Esophagus squamous epithelium (tissue), 5 donors: ENCODE data around the gene SLAMF7. TPM values are rescaled to one million over a fixed set of nuclear protein-coding genes. Genes with fewer than 3 reads are reported as not detected.

Experiments used
- DNase-seq: peaks from one replicate; lab custom pipeline; 2025; lab: John Stamatoyannopoulos, UW
- H3K27ac ChIP-seq, 4 donors: fragments of 200-600 bp; sonication (generic); one replicate each; pipeline ENCODE4 v1.5.1; 2016 to 2019; ENCODE audit warnings: mild to moderate bottlenecking in 1 of 4
- H3K27me3 ChIP-seq, 4 donors: fragments of 200-600 bp; sonication (generic); 1 replicate in 3 of 4; 2 replicates in 1 of 4; pipeline versions ENCODE4 v1.5.1 to v1.6.0; 2017 to 2021; ENCODE audit warnings: antibody characterized with exemption in 1 of 4
- H3K36me3 ChIP-seq, 3 donors: fragments of 200-600 bp; sonication (generic); one replicate each; pipeline ENCODE4 v1.5.1; 2016 to 2019
- H3K4me1 ChIP-seq, 3 donors: fragments of 200-600 bp; sonication (generic); one replicate each; pipeline ENCODE4 v1.5.1; 2017 to 2019
- H3K4me3 ChIP-seq, 4 donors: fragments of 200-600 bp; sonication (generic); 1 replicate in 3 of 4; 2 replicates in 1 of 4; pipeline ENCODE4 v1.5.1; 2016 to 2019; ENCODE audit warnings: mild to moderate bottlenecking in 2 of 4, moderate library complexity in 1 of 4
- H3K9me3 ChIP-seq, 3 donors: fragments of 200-600 bp; sonication (generic); one replicate each; pipeline ENCODE4 v1.5.1; 2016 to 2019
- POLR2A ChIP-seq, 4 donors: fragments of 450-650 bp; IDR thresholded peaks; one replicate each; pipeline ENCODE4 v1.6.1; 2017; ENCODE audit warnings: antibody characterized with exemption in 4 of 4, mild to moderate bottlenecking in 4 of 4, moderate library complexity in 3 of 4
- WGBS, 2 donors: methylation state at CpG; one replicate each; pipeline ENCODE4 v1.1.5; 2018; 5-methylcytosine and 5-hydroxymethylcytosine counted together
- intact Hi-C: fragments of 100-400 bp; cut with DNase I; formaldehyde crosslinking; loops from one replicate; pipeline ENCODE4 v1.15.0; 2022
- total RNA-seq, 4 donors: library from RNA; depleted of rRNA; stranded (reverse); fragments of >200 nt; gene quantifications; one replicate each; pipeline ENCODE4 v1.1.0, GENCODE V29; 2016
- TF ChIP-seq, protein P1 (sequence below), 6 experiments: fragments of 450-650 bp in 4 of 6; fragments of 200-600 bp in 2 of 6; sonication (generic) in 2 of 6; IDR thresholded peaks; one replicate each; pipeline ENCODE4 v1.5.1; 2016 to 2019; ENCODE audit warnings: antibody characterized with exemption in 6 of 6, mild to moderate bottlenecking in 4 of 6, moderate library complexity in 4 of 6
- donor health status: DM: yes; HTN: yes; CAD: no.

The SLAMF7 gene
- total RNA-seq, 4 donors from 2014 or later = 1.8 to 3.2 (median 2.3) TPM

DNA sequence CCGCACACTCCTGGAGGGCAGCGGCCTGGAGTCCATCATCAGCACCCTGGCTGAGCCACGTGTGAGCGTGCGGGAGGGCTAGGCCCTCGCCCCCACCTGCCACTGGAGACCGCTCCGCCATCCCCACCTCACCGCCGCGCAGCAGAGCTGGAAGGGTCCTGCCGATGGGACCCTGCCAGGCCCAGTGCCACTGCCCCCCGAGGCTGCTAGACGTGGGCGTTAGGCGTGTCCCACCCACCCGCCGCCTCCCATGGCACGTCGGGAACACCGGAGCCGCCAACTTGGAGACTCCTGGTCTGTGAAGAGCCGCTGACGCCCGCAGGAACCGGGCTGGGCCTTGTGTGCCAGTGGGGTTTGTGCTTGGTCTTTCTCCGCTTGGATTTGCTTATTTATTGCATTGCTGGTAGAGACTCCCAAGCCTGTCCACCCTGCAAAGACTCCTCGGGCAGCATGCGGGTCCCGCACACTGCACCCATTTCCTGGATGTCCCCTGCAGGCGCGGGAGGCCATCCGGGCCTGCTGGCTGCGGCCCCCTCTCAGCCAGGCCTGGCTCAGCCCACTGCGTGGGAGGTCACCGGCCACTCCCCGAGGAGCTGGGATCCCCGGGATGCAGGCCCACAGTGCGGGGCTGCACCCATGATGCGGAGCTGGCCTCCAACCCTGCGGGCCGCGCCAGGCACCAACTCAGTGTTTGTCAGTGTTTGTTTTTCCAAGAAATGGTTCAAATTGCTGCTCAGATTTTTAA, 63.0 kb downstream of the SLAMF7 start:
- intact Hi-C loops = no loop called here
- Histone ChIP-seq H3K27me3 (no peaks in the 10 kb centered on the region), H3K4me1 (no peaks in the 10 kb centered on the region), H3K36me3 (no peaks in the 10 kb centered on the region), H3K27ac (no peak overlapping the region), H3K4me3 (no peak overlapping the region), H3K9me3 (peaks cover 0 to 5% (median 3%) of the 10 kb centered on the region in 3 donors)
- TF ChIP-seq POLR2A (IDR thresholded peaks at IDR 0.05) = no peak
- TF ChIP-seq, protein P1, sequence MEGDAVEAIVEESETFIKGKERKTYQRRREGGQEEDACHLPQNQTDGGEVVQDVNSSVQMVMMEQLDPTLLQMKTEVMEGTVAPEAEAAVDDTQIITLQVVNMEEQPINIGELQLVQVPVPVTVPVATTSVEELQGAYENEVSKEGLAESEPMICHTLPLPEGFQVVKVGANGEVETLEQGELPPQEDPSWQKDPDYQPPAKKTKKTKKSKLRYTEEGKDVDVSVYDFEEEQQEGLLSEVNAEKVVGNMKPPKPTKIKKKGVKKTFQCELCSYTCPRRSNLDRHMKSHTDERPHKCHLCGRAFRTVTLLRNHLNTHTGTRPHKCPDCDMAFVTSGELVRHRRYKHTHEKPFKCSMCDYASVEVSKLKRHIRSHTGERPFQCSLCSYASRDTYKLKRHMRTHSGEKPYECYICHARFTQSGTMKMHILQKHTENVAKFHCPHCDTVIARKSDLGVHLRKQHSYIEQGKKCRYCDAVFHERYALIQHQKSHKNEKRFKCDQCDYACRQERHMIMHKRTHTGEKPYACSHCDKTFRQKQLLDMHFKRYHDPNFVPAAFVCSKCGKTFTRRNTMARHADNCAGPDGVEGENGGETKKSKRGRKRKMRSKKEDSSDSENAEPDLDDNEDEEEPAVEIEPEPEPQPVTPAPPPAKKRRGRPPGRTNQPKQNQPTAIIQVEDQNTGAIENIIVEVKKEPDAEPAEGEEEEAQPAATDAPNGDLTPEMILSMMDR (IDR thresholded peaks at IDR 0.05) = no peak
- no peak for DNase-seq
- WGBS, 2 donors = 96% methylated on average over 13 to 15 of the region's 43 CpGs

Other genes with a start within 250 kb of the SLAMF7 start
- 1 to 10 TPM; 1.2 to 5.0 (median 1.5) TPM for gene SLAMF6, start 216.0 kb upstream of the SLAMF7 start, total RNA-seq
- 1 to 10 TPM in 3 of 4 donors, under 1 TPM in 1; 0.61 to 9.0 (median 2.4) TPM for gene CD84, start 159.8 kb upstream of the SLAMF7 start, total RNA-seq
- gene SLAMF1, start 92.2 kb upstream of the SLAMF7 start, total RNA-seq = 1 to 10 TPM in 3 of 4 donors, not detected in 1; 1.1 to 2.2 (median 1.7) TPM
- gene CD48, start 27.4 kb upstream of the SLAMF7 start, total RNA-seq = 10 to 100 TPM in 1 of 4 donors, 1 to 10 TPM in 3; 1.1 to 13.7 (median 5.3) TPM
- 1 to 10 TPM in 1 of 4 donors, under 1 TPM in 3; 0.26 to 3.2 (median 0.60) TPM for gene LY9, start 56.9 kb downstream of the SLAMF7 start, total RNA-seq
- gene CD244, start 123.6 kb downstream of the SLAMF7 start, total RNA-seq = 1 to 10 TPM in 1 of 4 donors, under 1 TPM in 3; 0.18 to 1.7 (median 0.56) TPM
- gene ITLN1, start 145.9 kb downstream of the SLAMF7 start, total RNA-seq = not detected
- not detected for gene ITLN2, start 215.6 kb downstream of the SLAMF7 start, total RNA-seq